Measurements from ENCODE around the gene ARSB.

DNA sequence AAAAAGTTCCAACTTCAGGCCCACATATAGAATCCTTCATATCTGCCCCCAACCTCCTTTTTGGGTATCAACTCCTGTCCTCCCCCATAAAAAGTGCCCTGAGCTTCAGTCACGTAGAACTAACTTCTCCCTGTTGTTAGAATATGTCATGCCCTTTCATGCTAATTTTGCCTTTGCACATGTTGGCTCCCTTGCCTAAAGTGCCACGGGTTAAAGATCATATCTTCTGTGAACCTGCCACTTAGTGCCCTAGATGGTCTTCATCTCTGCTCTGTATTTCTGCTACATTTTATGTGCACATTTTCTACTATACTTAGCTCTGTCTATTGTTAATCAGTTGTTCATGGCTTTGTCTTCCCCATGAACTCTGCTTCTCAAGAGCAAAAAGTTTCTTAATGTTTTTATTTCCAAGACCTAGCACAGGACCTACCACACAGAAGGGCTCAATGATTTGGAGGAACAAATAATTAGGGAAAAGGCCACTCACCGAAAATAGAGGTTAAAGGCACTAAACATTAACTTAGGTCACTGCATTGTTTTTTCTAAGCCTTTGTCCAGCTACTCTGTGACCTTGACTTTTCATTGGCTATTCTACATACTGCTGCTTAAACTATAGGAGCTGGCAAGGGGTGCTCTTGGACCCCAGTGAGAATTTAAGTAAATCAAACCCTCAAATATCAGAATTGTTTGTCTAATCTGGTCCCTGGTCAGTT lies 94.3 kb downstream of the ARSB start:
- TF ChIP-seq, protein P1, sequence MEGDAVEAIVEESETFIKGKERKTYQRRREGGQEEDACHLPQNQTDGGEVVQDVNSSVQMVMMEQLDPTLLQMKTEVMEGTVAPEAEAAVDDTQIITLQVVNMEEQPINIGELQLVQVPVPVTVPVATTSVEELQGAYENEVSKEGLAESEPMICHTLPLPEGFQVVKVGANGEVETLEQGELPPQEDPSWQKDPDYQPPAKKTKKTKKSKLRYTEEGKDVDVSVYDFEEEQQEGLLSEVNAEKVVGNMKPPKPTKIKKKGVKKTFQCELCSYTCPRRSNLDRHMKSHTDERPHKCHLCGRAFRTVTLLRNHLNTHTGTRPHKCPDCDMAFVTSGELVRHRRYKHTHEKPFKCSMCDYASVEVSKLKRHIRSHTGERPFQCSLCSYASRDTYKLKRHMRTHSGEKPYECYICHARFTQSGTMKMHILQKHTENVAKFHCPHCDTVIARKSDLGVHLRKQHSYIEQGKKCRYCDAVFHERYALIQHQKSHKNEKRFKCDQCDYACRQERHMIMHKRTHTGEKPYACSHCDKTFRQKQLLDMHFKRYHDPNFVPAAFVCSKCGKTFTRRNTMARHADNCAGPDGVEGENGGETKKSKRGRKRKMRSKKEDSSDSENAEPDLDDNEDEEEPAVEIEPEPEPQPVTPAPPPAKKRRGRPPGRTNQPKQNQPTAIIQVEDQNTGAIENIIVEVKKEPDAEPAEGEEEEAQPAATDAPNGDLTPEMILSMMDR (conservative IDR thresholded peaks at IDR 0.05; ENCODE audit: low read length): no peak
- TF ChIP-seq EZH2phosphoT487 (IDR thresholded peaks at IDR 0.05; ENCODE audit: borderline replicate concordance): no peak
